ENCODE results near the gene HIKESHI. TPM values are rescaled to one million over a fixed set of nuclear protein-coding genes. Genes with fewer than 3 reads are reported as not detected.

The HIKESHI gene
- total and polyA plus RNA-seq, 3 donors from 2014 or later, result 34.1 to 48.7 (median 38.1) TPM

- no peak for DNase-seq
- no peak overlapping the region for H3K4me3 ChIP-seq
- no peaks in the 10 kb centered on the region for H3K9me3 ChIP-seq
- H3K27me3 ChIP-seq, result no peaks in the 10 kb centered on the region
- no peak for TF ChIP-seq CTCF (IDR thresholded peaks at IDR 0.05)
- TF ChIP-seq POLR2A (IDR thresholded peaks at IDR 0.05), result no peak
- H3K4me1 ChIP-seq, result no peaks in the 10 kb centered on the region
- 79 to 88% methylated on average over 1 of the region's 1 CpG for WGBS, 2 donors
- no peaks in the 10 kb centered on the region for H3K36me3 ChIP-seq (ENCODE audit: low read depth, missing control alignments)
- no peak overlapping the region for H3K27ac ChIP-seq
- intact Hi-C loops (cut with DNase I; ENCODE audit: low total_unique reads), result no loop called here
Observed at GRCh38 chr11:86269645-86270044, 32.4 kb upstream of the HIKESHI start.

DNA sequence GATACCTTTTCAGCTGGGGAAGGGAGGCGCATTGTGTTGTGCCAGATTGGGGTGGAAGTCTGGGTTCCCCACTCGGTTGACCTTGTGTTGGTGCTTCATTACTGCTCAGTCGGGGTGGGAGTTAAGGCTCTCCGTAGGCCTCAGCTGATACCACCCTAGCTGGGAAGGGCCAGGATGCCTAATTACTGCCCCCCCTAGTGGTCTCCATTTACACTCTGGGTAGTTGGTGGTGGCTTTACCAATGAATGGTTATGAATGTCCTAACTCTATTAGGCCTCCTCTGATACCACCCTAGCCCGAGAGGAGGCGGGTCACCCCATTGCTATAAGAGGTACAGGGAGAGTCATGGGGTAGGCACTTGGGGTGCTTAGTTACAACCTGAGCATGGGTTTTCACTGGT is 27.5 kb upstream of the HIKESHI start:
- WGBS, 2 donors, result 86 to 87% methylated on average over 4 to 6 of the region's 6 CpGs
- Histone ChIP-seq H3K4me3 (no peak overlapping the region), H3K4me1 (no peaks in the 10 kb centered on the region), H3K27ac (no peak overlapping the region), H3K9me3 (no peaks in the 10 kb centered on the region), H3K36me3 (ENCODE audit: low read depth, missing control alignments) (no peaks in the 10 kb centered on the region), H3K27me3 (no peaks in the 10 kb centered on the region)
- intact Hi-C loops (cut with DNase I; ENCODE audit: low total_unique reads), result no loop called here
- TF ChIP-seq CTCF (IDR thresholded peaks at IDR 0.05), result no peak
- DNase-seq, result no peak

GRCh38 chr11:86274999-86275398 is 27.0 kb upstream of the HIKESHI start:
- WGBS, 2 donors, result 77 to 86% methylated on average over 4 of the region's 4 CpGs
- TF ChIP-seq CTCF (IDR thresholded peaks at IDR 0.05) (no peak), POLR2A (IDR thresholded peaks at IDR 0.05) (no peak)
- Histone ChIP-seq H3K9me3 (no peaks in the 10 kb centered on the region), H3K27ac (no peak overlapping the region), H3K27me3 (no peaks in the 10 kb centered on the region), H3K4me3 (no peak overlapping the region), H3K4me1 (no peaks in the 10 kb centered on the region), H3K36me3 (ENCODE audit: low read depth, missing control alignments) (no peaks in the 10 kb centered on the region)
- DNase-seq, result no peak
- intact Hi-C loops (cut with DNase I; ENCODE audit: low total_unique reads), result no loop called here

GRCh38 chr11:86275493-86276370 is 26.3 kb upstream of the HIKESHI start:
- Histone ChIP-seq H3K9me3 (no peaks in the 10 kb centered on the region), H3K36me3 (ENCODE audit: low read depth, missing control alignments) (no peaks in the 10 kb centered on the region), H3K27ac (no peak overlapping the region), H3K4me3 (no peak overlapping the region), H3K4me1 (no peaks in the 10 kb centered on the region), H3K27me3 (no peaks in the 10 kb centered on the region)
- intact Hi-C loops (cut with DNase I; ENCODE audit: low total_unique reads), result no loop called here
- WGBS, 2 donors, result 90 to 94% methylated on average over 2 of the region's 2 CpGs
- DNase-seq, result no peak
- TF ChIP-seq POLR2A (IDR thresholded peaks at IDR 0.05), result no peak
- TF ChIP-seq CTCF (IDR thresholded peaks at IDR 0.05), result no peak

DNA sequence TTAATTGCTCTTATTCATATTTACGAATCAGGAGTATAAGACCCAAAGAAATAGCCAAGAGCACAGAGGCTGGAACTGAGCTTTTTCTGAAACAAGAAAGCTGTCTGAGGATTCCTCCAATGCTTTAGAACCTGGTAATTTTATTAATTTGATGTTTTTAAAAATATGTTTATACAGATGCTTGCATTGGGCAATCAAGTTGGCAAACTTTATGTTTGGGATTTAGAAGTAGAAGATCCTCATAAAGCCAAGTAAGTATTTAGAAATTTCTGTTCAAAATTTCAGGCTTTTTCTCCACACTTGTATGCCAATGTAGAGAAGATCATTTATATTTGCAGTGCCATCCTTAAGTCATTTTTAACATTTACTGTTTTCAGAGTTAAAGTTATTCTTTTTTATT is 24.3 kb upstream of the HIKESHI start:
- H3K36me3 ChIP-seq (ENCODE audit: low read depth, missing control alignments), result no peaks in the 10 kb centered on the region
- 96% methylated on average over 1 of the region's 1 CpG for WGBS, 2 donors

More for the DNA sequence above, 24.3 kb upstream of the HIKESHI start:
- TF ChIP-seq POLR2A (IDR thresholded peaks at IDR 0.05), result no peak
- TF ChIP-seq CTCF (IDR thresholded peaks at IDR 0.05), result no peak
- intact Hi-C loops (cut with DNase I; ENCODE audit: low total_unique reads), result no loop called here
- Histone ChIP-seq H3K27me3 (no peaks in the 10 kb centered on the region), H3K9me3 (no peaks in the 10 kb centered on the region), H3K27ac (no peak overlapping the region), H3K4me3 (no peak overlapping the region), H3K4me1 (no peaks in the 10 kb centered on the region)
- no peak for DNase-seq
